WI38 (cell line): ENCODE measurements around the gene CRPPA.

Experiments
- H3K4me3 ChIP-seq: 2 replicates; pipeline ENCODE4 v1.5.1; 2011; ENCODE audit warnings: low read depth, mild to moderate bottlenecking, control low read depth, low read length
- TF ChIP-seq, protein P1 (sequence below): IDR thresholded peaks from 2 replicates; pipeline ENCODE4 v1.5.1; 2012; ENCODE audit warnings: low read depth, mild to moderate bottlenecking, control low read depth, low read length

The CRPPA gene

GRCh38 chr7:16400893-16401275, 20.5 kb downstream of the CRPPA start:
- TF ChIP-seq, protein P1, sequence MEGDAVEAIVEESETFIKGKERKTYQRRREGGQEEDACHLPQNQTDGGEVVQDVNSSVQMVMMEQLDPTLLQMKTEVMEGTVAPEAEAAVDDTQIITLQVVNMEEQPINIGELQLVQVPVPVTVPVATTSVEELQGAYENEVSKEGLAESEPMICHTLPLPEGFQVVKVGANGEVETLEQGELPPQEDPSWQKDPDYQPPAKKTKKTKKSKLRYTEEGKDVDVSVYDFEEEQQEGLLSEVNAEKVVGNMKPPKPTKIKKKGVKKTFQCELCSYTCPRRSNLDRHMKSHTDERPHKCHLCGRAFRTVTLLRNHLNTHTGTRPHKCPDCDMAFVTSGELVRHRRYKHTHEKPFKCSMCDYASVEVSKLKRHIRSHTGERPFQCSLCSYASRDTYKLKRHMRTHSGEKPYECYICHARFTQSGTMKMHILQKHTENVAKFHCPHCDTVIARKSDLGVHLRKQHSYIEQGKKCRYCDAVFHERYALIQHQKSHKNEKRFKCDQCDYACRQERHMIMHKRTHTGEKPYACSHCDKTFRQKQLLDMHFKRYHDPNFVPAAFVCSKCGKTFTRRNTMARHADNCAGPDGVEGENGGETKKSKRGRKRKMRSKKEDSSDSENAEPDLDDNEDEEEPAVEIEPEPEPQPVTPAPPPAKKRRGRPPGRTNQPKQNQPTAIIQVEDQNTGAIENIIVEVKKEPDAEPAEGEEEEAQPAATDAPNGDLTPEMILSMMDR = no peak
- H3K4me3 ChIP-seq = no peak overlapping the region

DNA sequence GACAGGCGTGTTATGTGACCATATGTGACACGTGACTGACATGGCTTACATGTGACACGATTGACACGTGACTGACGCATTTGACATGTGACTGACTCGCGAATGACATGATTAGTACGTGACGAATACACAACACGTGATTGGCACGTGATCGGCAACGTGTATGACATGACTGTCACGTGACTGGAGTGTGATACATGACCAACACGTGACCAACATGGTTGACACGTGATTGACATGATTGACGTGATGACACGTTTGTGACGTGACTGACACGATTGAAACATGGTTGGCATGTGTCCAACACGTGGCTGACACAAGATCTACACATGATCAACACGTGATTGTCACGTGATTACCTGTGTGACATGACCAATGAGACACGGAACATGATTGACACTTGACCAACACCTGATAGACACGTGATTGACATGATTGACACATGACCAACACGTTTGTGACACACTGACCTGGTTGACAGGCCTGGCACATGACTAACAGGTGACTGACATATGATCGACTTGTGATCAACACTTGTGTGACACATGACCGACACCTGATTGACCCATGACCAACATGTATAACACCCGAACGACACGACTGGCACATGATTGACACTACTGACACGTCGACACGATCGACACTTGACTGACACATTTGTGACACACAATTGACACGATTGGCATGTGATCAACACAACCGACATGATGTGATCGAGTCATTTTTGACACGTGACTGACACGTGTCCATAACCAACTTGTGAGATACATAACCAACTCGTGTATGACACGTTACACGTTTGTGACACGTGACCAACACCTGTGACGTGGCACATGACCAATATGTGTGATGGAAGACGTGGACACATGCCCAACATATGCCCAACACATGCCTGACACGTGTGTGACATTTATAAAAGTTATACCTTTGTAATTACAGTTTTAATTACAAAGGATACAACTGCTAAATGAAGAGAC, 21.1 kb downstream of the CRPPA start:
- TF ChIP-seq, protein P1 = no peak
- H3K4me3 ChIP-seq = no peak overlapping the region

DNA sequence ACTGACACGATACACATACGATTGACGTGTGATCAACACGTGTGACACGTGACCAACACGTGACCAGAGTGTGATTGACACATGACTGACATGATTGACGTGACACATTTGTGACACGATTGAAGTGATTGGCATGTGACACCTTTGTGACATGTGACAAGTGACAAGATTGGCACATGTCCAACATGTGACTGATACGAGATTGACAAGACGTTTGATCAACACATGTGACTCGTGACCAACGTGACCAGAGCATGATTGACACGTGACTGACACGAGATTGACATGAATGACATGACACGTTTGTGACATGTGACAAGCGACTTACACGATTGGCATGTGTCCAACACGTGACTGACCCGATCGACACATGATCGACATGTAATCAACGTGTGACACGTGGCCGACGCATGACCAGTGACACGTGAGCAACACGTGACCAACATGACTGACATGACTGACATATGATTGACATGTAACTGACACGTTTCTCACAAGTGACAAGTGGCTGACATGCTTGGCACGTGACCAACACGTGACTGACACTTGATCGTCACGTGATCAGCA, 22.0 kb downstream of the CRPPA start:
- H3K4me3 ChIP-seq = no peak overlapping the region
- TF ChIP-seq, protein P1 = no peak

GRCh38 chr7:16398146-16399017, 23.0 kb downstream of the CRPPA start:
- no peak overlapping the region for H3K4me3 ChIP-seq
- TF ChIP-seq, protein P1 = no peak

GRCh38 chr7:16397501-16398145, 23.7 kb downstream of the CRPPA start:
- TF ChIP-seq, protein P1 = no peak
- H3K4me3 ChIP-seq = no peak overlapping the region

DNA sequence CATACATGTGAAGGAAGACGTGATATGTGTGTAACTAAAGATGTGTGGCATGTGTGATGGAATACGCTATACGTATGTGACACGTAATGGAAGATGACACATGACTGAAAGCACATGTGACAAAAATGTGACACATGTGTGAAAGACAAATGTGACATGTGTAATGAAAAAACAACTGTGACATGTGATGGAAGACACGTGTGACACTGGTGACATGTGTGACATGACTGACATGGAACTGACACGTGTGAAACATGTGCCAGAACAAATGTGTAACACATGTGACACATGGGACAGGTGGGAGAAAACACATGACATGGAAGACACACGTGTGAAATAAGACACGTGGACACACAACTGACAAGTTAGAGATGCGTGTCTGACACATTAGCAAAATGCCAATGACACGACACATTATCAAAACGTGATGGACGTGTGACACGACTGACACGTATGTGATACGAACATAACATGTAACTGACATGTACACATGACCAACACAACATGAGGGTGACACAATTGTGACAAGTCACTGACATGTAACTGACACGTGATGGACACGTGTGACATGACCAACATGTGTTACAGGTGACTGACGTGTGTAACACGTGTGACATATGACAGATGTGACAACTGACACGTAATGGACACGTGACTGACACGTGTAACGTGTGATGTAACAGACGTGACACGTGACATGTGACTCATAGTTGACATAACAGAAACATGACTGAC, 24.4 kb downstream of the CRPPA start:
- H3K4me3 ChIP-seq = no peak overlapping the region
- TF ChIP-seq, protein P1 = no peak
